Glutamatergic neuron (in vitro differentiated cells): ENCODE results near the gene RNGTT. TPM values are rescaled to one million over a fixed set of nuclear protein-coding genes. Genes with fewer than 3 reads are reported as not detected.
"Not testable (repeated sequence)": the region's sequence is repeated elsewhere in the genome, so short reads cannot be mapped to it uniquely, and the experiment has no call there.

Experiments
- DNase-seq: peaks from one replicate; pipeline ENCODE4 v3.0.0; 2022
- H3K27ac Mint-ChIP-seq: one replicate; pipeline ENCODE4 v1.8.0; 2020; ENCODE audit warnings: mild to moderate bottlenecking, mixed read lengths, inconsistent platforms; ENCODE audit not compliant: unreplicated experiment
- H3K27me3 Mint-ChIP-seq: one replicate; pipeline ENCODE4 v1.8.0; 2020; ENCODE audit warnings: mild to moderate bottlenecking, moderate library complexity, mixed read lengths, inconsistent platforms; ENCODE audit not compliant: unreplicated experiment
- H3K36me3 Mint-ChIP-seq: one replicate; pipeline ENCODE4 v1.8.0; 2020; ENCODE audit warnings: mild to moderate bottlenecking, mixed read lengths, inconsistent platforms; ENCODE audit not compliant: unreplicated experiment
- H3K4me1 Mint-ChIP-seq: one replicate; pipeline ENCODE4 v1.8.0; 2020; ENCODE audit warnings: mild to moderate bottlenecking, low read depth, mixed read lengths, inconsistent platforms; ENCODE audit not compliant: unreplicated experiment
- H3K4me3 Mint-ChIP-seq: one replicate; pipeline ENCODE4 v1.8.0; 2020; ENCODE audit warnings: mild to moderate bottlenecking, mixed read lengths, inconsistent platforms; ENCODE audit not compliant: unreplicated experiment
- H3K9me3 Mint-ChIP-seq: one replicate; pipeline ENCODE4 v1.8.0; 2020; ENCODE audit warnings: mild to moderate bottlenecking, moderate library complexity, mixed read lengths, inconsistent platforms; ENCODE audit not compliant: unreplicated experiment
- CTCF ChIP-seq: fragments of 200-600 bp; sonication (generic); IDR thresholded peaks from one replicate; pipeline ENCODE4 v1.5.0; 2021; ENCODE audit not compliant: partially characterized antibody, unreplicated experiment
- total RNA-seq: library from RNA; stranded (reverse); fragmentation: NEBNext Ultra II Directional; extraction: Animal tissue kit (Norgen Biotek cat#: 25700); gene quantifications from one replicate; pipeline ENCODE4 v1.2.1, GENCODE V29; 2021; ENCODE audit not compliant: unreplicated experiment

RNGTT gene
- total RNA-seq, 1 donor from 2014 or later, result 23.9 TPM

GRCh38 chr6:88984152-88984551, 20.7 kb upstream of the RNGTT start:
- no peaks in the 10 kb centered on the region for H3K27me3 Mint-ChIP-seq
- H3K4me3 Mint-ChIP-seq, result no peak overlapping the region
- no peaks in the 10 kb centered on the region for H3K4me1 Mint-ChIP-seq
- no peak for DNase-seq
- H3K36me3 Mint-ChIP-seq, result no peaks in the 10 kb centered on the region
- no peak overlapping the region for H3K27ac Mint-ChIP-seq
- TF ChIP-seq CTCF, result no peak
- H3K9me3 Mint-ChIP-seq, result no peaks in the 10 kb centered on the region

GRCh38 chr6:88983532-88983931, 20.1 kb upstream of the RNGTT start:
- Mint-ChIP-seq H3K27me3 (no peaks in the 10 kb centered on the region), H3K4me1 (no peaks in the 10 kb centered on the region), H3K9me3 (no peaks in the 10 kb centered on the region), H3K36me3 (no peaks in the 10 kb centered on the region), H3K4me3 (no peak overlapping the region), H3K27ac (no peak overlapping the region)
- DNase-seq, result peak; percentile 52
- TF ChIP-seq CTCF, result peak; percentile 67

DNA sequence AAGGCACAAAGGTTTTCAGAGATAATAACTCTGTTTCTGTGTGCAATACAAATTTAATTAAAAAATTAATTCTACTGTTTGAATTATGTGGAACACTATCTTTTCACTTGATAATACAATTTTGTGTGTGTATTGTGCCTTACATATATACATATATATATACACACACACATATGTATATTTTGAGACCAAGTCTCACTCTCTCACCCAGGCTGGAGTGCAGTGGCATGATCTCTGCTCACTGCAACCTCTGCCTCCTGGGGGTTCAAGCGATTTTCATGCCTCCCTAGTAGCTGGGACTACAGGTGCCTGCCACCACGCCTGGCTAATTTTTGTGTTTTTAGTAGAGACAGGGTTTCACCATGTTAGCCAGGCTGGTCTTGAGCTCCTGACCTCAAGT, 19.7 kb upstream of the RNGTT start:
- not testable (repeated sequence) for DNase-seq, H3K4me3 Mint-ChIP-seq, H3K27me3 Mint-ChIP-seq, H3K9me3 Mint-ChIP-seq, H3K27ac Mint-ChIP-seq, H3K4me1 Mint-ChIP-seq, H3K36me3 Mint-ChIP-seq

GRCh38 chr6:88982720-88983119, 19.3 kb upstream of the RNGTT start:
- Mint-ChIP-seq H3K4me3 (no peak overlapping the region), H3K27ac (no peak overlapping the region), H3K36me3 (no peaks in the 10 kb centered on the region), H3K4me1 (no peaks in the 10 kb centered on the region), H3K27me3 (peaks cover 2% of the 10 kb centered on the region), H3K9me3 (no peaks in the 10 kb centered on the region)
- DNase-seq, result no peak
- peak; percentile 59 for TF ChIP-seq CTCF

DNA sequence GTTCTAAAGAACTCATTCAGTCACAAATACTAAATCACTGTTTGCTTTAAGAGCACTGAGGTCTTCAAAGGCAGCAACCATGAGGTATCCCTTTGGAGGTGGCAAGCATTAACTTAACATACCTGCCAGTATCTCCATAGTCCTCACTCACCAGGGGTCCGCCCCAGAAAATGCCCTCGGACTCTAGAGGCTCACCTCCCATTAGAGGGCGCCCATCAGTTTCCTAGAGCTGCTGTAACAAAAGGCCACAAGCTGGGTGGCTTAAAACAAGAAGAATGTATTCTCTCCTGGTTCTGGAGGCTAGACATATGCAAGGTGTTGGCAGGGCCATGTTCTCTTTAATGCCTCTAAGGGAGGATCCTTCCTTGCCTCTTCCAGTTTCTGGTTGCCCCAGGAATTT, 12.0 kb upstream of the RNGTT start:
- H3K36me3 Mint-ChIP-seq, result no peaks in the 10 kb centered on the region
- no peak for DNase-seq
- peaks cover 10% of the 10 kb centered on the region for H3K27me3 Mint-ChIP-seq
- H3K9me3 Mint-ChIP-seq, result peaks cover 2% of the 10 kb centered on the region
- no peak for TF ChIP-seq CTCF
- H3K4me3 Mint-ChIP-seq, result no peak overlapping the region
- peaks cover 1% of the 10 kb centered on the region for H3K4me1 Mint-ChIP-seq
- H3K27ac Mint-ChIP-seq, result no peak overlapping the region
